ENCODE results near the gene SPINDOC. TPM values are rescaled to one million over a fixed set of nuclear protein-coding genes. Genes with fewer than 3 reads are reported as not detected.

SPINDOC gene
- total and polyA plus RNA-seq, 9 of the 15 experiments (the other 6 are each of a cell fraction or from before 2014, with no cell fraction given), result 0.70 to 36.3 (median 19.6) TPM

DNA sequence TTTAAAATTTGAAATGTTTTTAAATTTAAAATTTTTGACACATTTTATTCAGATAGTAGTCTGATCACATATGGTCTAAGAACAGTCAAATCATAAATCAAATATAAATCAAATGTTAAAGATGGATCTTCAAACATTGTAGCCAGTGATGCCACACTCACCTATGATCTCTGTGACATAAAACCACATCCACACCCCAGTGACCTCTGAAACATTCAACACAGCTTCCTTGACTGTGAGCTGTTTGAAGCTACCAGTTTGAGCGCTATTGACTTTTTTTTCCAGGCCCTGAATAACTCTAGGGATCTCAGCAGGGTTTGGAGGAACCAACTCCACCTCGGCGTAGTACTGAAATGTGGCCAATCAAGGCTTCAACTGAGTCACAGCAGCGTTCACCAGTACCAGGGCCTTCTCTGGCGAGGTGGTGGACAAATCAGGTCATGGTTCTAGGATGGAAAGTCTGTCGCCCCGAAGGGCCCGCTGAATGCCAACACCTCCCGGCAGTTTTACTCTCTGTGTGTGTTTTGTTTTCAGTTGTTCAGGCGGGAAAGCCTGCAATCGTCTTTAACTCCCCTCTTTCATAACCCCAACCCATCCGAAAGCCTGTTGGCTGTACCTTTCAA lies 21.4 kb downstream of the SPINDOC start:
- no peak overlapping the region for H3K4me3 ChIP-seq
- no peak overlapping the region for H3K4me2 ChIP-seq (ENCODE audit: insufficient read depth, low read length)

More for the DNA sequence above, 21.4 kb downstream of the SPINDOC start:
- DNase-seq (ENCODE audit: extremely low read depth in 1 of 4, low spot score in 3 of 4) (no peak), FAIRE-seq (no peak), ATAC-seq (no peak)
- Histone ChIP-seq H3K9me3 (replicated peaks; ENCODE audit: control insufficient read depth, insufficient read depth, low read depth, low read length) (no peaks in the 10 kb centered on the region), H3K36me3 (ENCODE audit: control insufficient read depth, insufficient read depth, low read length) (no peaks in the 10 kb centered on the region), H3K9me1 (ENCODE audit: control insufficient read depth, insufficient read depth, low read length) (no peaks in the 10 kb centered on the region), H4K20me1 (replicated peaks; ENCODE audit: control insufficient read depth, insufficient read depth, low read length) (peaks cover 3% of the 10 kb centered on the region), H3K4me1 (replicated peaks in 1 of 2; ENCODE audit: control insufficient read depth in 2 of 2, insufficient read depth in 2 of 2, low read length in 2 of 2) (peaks cover 11 to 12% of the 10 kb centered on the region in 2 experiments; a peak in 4 of 5 replicates), H2AFZ (ENCODE audit: low read depth, low read length) (no peak overlapping the region), H3K27ac (ENCODE audit: extremely low read depth, low read depth, low read length) (no peak overlapping the region), H3K27me3 (ENCODE audit: control insufficient read depth in 2 of 2, insufficient read depth in 2 of 2, low read length in 2 of 2) (no peaks in the 10 kb centered on the region), H3K79me2 (ENCODE audit: control insufficient read depth, insufficient read depth, low read length) (peaks cover 8% of the 10 kb centered on the region), H3K9ac (ENCODE audit: insufficient read depth in 1 of 2, low read depth in 2 of 2, low read length in 2 of 2) (peak overlapping the region in 1 of 2 experiments; percentile 19; a peak in 1 of 4 replicates)
- ChIA-PET CTCF (ENCODE audit: low intra/inter-chr PET ratio) (no interaction called here), POLR2A (no interaction called here)
- no TSS peak for BruUV-seq (replicated peaks)
- intact Hi-C loops (cut with micrococcal nuclease), result loop anchor here (5.0 to 10.0 kb wide), 2 partner anchors 67 to 470 kb away; partner anchors contain the start of genes CATSPERZ, ESRRA and ZFTA
- 61% methylated on average over 12 of the region's 12 CpGs for WGBS (ENCODE audit: insufficient coverage, low coverage, missing lambda C conversion rate)
- no peak for TF ChIP-seq SAFB2 (IDR thresholded peaks at IDR 0.05; ENCODE audit: borderline replicate concordance, low read depth, low read length, severe bottlenecking)
- TF ChIP-seq TARDBP (IDR thresholded peaks at IDR 0.05), result no peak
- TF ChIP-seq SMARCB1 (IDR thresholded peaks at IDR 0.05; ENCODE audit: insufficient read length, low read depth), result no peak
- no peak for TF ChIP-seq FIP1L1 (IDR thresholded peaks at IDR 0.05; ENCODE audit: low read depth, low read length, poor library complexity, severe bottlenecking)
- TF ChIP-seq, protein P1, sequence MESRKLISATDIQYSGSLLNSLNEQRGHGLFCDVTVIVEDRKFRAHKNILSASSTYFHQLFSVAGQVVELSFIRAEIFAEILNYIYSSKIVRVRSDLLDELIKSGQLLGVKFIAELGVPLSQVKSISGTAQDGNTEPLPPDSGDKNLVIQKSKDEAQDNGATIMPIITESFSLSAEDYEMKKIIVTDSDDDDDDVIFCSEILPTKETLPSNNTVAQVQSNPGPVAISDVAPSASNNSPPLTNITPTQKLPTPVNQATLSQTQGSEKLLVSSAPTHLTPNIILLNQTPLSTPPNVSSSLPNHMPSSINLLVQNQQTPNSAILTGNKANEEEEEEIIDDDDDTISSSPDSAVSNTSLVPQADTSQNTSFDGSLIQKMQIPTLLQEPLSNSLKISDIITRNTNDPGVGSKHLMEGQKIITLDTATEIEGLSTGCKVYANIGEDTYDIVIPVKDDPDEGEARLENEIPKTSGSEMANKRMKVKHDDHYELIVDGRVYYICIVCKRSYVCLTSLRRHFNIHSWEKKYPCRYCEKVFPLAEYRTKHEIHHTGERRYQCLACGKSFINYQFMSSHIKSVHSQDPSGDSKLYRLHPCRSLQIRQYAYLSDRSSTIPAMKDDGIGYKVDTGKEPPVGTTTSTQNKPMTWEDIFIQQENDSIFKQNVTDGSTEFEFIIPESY (CRISPR knock-in tag; IDR thresholded peaks at IDR 0.05), result no peak
- TF ChIP-seq JUN (IDR thresholded peaks at IDR 0.05; ENCODE audit: borderline replicate concordance, low read depth, low read length), result no peak
- no peak for TF ChIP-seq JUN (CRISPR knock-in tag; IDR thresholded peaks at IDR 0.05; ENCODE audit: borderline replicate concordance)
- no peak for TF ChIP-seq NCOR1 (IDR thresholded peaks at IDR 0.05)
- TF ChIP-seq IRF2 (CRISPR knock-in tag; IDR thresholded peaks at IDR 0.05), result no peak
- TF ChIP-seq SRSF9 (IDR thresholded peaks at IDR 0.05; ENCODE audit: borderline replicate concordance, low read depth, low read length), result no peak
- TF ChIP-seq ESRRA (IDR thresholded peaks at IDR 0.05; ENCODE audit: borderline replicate concordance, low read depth), result no peak
- TF ChIP-seq KDM1A (IDR thresholded peaks at IDR 0.05), result no peak
- TF ChIP-seq, protein P2, sequence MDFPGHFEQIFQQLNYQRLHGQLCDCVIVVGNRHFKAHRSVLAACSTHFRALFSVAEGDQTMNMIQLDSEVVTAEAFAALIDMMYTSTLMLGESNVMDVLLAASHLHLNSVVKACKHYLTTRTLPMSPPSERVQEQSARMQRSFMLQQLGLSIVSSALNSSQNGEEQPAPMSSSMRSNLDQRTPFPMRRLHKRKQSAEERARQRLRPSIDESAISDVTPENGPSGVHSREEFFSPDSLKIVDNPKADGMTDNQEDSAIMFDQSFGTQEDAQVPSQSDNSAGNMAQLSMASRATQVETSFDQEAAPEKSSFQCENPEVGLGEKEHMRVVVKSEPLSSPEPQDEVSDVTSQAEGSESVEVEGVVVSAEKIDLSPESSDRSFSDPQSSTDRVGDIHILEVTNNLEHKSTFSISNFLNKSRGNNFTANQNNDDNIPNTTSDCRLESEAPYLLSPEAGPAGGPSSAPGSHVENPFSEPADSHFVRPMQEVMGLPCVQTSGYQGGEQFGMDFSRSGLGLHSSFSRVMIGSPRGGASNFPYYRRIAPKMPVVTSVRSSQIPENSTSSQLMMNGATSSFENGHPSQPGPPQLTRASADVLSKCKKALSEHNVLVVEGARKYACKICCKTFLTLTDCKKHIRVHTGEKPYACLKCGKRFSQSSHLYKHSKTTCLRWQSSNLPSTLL (IDR thresholded peaks at IDR 0.05), result no peak
- in situ Hi-C loops (cut with MboI), result loop anchor here (5.0 to 10.0 kb wide), 2 partner anchors 110 to 313 kb away; no protein-coding TSS in a partner anchor

All from K562 (cell line).